ENCODE data around the gene PPARGC1A.

Gene PPARGC1A

DNA sequence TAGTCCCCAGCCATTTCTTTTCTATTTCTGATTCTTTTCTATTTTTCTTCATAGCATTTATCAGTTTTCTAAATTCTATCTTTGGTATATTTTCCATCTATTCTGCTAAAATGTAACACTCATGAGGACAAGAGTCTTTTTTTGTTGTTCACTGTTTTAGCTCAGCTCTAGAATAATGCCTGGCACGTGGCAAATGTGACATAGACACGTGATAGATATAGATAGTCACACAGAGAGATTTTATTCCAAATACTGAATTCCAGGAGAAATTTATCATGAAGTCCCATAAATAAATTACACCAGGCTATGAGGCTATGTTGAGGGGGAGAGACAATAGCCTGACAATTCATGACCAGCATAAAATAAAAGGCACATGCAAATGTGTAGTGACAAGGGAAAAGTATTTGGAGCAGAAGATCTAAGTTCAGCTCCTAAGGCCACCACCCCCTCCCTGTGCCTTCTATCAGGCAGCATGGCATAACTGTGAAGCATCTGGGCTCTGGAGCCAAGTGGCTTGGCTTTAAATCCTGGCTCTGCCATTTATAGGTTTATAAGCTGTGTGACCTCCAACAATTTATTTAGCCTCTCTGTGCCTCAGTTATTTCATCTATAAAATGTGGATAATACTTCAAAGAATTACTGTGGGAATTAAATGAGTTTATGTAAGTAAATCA is 25.7 kb upstream of the PPARGC1A start:
- Histone ChIP-seq H3K27me3 (ENCODE audit: control insufficient read depth in 2 of 2, insufficient read depth in 2 of 2, low read length in 2 of 2) (no peaks in the 10 kb centered on the region), H3K27ac (ENCODE audit: low read depth in 2 of 2, low read length in 2 of 2) (no peak overlapping the region), H3K9ac (ENCODE audit: low read depth in 1 of 2, low read length in 2 of 2) (no peak overlapping the region), H3K36me3 (ENCODE audit: control insufficient read depth in 2 of 2, insufficient read depth in 2 of 2, low read length in 2 of 2) (no peaks in the 10 kb centered on the region), H3K9me3 (ENCODE audit: control insufficient read depth in 2 of 2, low read length in 2 of 2) (no peaks in the 10 kb centered on the region), H3K4me3 (ENCODE audit: low read length in 2 of 2) (no peak overlapping the region), H3K4me1 (ENCODE audit: control insufficient read depth in 2 of 2, insufficient read depth in 2 of 2, low read length in 2 of 2) (no peaks in the 10 kb centered on the region)

DNA sequence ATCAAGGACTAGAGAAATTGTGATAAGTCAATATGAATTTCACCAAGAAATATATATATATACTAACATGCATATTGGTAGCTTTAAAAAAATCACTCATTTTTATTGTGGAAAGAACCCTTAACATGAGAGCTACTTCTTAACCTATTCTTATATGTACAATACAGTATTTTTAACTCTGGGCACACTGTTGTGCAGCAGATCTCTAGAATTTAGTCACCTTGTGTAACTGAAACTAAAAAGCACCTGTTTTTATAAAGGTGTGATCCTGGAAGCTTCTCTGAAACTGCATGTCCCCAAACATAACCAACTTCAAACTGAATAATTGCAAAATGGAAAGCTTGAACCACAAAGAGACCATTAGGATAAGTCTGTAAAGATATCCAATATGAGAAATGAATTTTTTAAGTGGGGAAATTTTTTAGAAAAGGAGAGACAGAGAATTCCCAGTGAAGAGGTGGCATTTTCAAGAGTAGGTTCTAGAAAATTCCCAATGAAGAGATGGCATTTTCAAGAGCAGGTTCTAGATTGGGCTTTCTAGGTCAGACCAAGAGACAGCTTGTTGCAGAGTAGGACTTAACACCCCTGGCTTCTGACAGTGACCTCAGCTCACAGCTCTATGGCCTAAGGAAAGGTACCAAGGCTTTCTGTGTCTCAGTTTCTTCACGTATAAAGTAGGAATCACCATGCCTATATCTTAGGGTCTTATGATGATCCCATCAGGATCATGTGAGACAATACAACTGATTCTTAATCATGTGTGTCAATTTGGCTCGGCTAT is 22.0 kb upstream of the PPARGC1A start:
- Histone ChIP-seq H3K4me3 (ENCODE audit: low read length in 2 of 2) (no peak overlapping the region), H3K36me3 (ENCODE audit: control insufficient read depth in 2 of 2, insufficient read depth in 2 of 2, low read length in 2 of 2) (no peaks in the 10 kb centered on the region), H3K27me3 (ENCODE audit: control insufficient read depth in 2 of 2, insufficient read depth in 2 of 2, low read length in 2 of 2) (no peaks in the 10 kb centered on the region), H3K9me3 (ENCODE audit: control insufficient read depth in 2 of 2, low read length in 2 of 2) (no peaks in the 10 kb centered on the region), H3K9ac (ENCODE audit: low read depth in 1 of 2, low read length in 2 of 2) (no peak overlapping the region), H3K27ac (ENCODE audit: low read depth in 2 of 2, low read length in 2 of 2) (no peak overlapping the region), H3K4me1 (ENCODE audit: control insufficient read depth in 2 of 2, insufficient read depth in 2 of 2, low read length in 2 of 2) (no peaks in the 10 kb centered on the region)

DNA sequence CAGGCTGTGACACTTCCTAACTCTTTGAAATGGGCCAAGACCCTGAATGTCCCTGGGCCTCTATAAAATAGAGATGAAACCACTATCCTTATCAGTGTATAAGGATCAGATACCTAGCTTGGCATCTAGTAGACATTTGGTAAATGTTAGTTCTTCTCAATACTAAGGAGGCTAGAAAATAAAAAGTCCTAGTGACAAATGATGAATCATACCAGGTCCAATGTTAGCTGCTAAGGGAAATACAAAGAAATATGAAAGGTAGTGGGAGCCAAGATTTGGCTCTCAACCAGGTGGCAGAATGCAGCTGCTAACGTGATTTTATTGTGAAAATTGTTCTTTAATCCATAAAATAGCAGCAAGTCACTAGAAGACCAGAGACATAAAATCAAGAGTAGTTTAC is 19.8 kb upstream of the PPARGC1A start:
- Histone ChIP-seq H3K9ac (ENCODE audit: low read depth in 1 of 2, low read length in 2 of 2) (no peak overlapping the region), H3K4me3 (ENCODE audit: low read length in 2 of 2) (no peak overlapping the region), H3K27ac (ENCODE audit: low read depth in 2 of 2, low read length in 2 of 2) (no peak overlapping the region), H3K9me3 (ENCODE audit: control insufficient read depth in 2 of 2, low read length in 2 of 2) (no peaks in the 10 kb centered on the region), H3K36me3 (ENCODE audit: control insufficient read depth in 2 of 2, insufficient read depth in 2 of 2, low read length in 2 of 2) (no peaks in the 10 kb centered on the region), H3K4me1 (ENCODE audit: control insufficient read depth in 2 of 2, insufficient read depth in 2 of 2, low read length in 2 of 2) (no peaks in the 10 kb centered on the region), H3K27me3 (ENCODE audit: control insufficient read depth in 2 of 2, insufficient read depth in 2 of 2, low read length in 2 of 2) (no peaks in the 10 kb centered on the region)

DNA sequence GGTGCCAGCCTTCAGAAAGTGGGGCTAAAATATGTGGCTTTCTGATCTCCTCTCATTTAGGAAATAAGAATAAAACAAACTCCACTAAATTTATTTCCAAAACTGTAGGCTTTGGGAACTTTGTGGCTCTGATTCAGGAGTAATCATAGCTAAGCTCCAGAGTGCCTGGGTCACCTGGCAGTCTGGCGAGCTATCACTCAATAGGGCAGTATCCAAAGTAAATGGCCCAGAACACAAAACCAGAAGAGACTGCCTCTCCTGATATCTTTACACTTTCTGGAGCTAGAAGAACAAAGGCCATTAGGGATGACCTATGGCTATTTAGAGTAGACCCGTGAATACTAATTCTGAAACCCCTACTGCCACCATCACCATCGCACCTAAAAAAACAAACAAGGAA is 17.0 kb upstream of the PPARGC1A start:
- no peaks in the 10 kb centered on the region for H3K4me1 ChIP-seq (ENCODE audit: control insufficient read depth in 2 of 2, insufficient read depth in 2 of 2, low read length in 2 of 2)
- no peaks in the 10 kb centered on the region for H3K27me3 ChIP-seq (ENCODE audit: control insufficient read depth in 2 of 2, insufficient read depth in 2 of 2, low read length in 2 of 2)
- H3K36me3 ChIP-seq (ENCODE audit: control insufficient read depth in 2 of 2, insufficient read depth in 2 of 2, low read length in 2 of 2), result no peaks in the 10 kb centered on the region
- no peaks in the 10 kb centered on the region for H3K9me3 ChIP-seq (ENCODE audit: control insufficient read depth in 2 of 2, low read length in 2 of 2)
- no peak overlapping the region for H3K4me3 ChIP-seq (ENCODE audit: low read length in 2 of 2)
- no peak overlapping the region for H3K9ac ChIP-seq (ENCODE audit: low read depth in 1 of 2, low read length in 2 of 2)
- no peak overlapping the region for H3K27ac ChIP-seq (ENCODE audit: low read depth in 2 of 2, low read length in 2 of 2)

DNA sequence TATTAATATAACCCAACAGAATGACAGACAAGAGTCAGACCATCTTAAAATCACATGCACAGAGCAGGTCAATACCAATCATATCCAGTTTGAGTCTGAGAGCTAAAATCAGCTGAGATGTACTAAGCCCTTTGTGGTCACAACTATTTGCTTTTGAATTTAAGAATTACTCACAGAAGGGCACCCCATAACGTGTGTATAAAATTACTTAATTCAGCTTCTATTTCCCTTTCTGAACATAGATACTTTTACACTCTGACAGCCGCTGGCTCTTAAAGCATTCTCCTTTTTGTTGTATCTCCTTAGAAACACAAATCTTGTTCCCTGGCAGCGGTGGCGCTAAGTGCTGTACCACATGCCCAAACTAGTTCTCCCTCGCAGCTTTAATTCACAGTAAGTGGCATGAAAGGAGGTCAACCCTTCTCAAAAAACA is 14.8 kb upstream of the PPARGC1A start:
- Histone ChIP-seq H3K36me3 (ENCODE audit: control insufficient read depth in 2 of 2, insufficient read depth in 2 of 2, low read length in 2 of 2) (no peaks in the 10 kb centered on the region), H3K9ac (ENCODE audit: low read depth in 1 of 2, low read length in 2 of 2) (no peak overlapping the region)

DNA sequence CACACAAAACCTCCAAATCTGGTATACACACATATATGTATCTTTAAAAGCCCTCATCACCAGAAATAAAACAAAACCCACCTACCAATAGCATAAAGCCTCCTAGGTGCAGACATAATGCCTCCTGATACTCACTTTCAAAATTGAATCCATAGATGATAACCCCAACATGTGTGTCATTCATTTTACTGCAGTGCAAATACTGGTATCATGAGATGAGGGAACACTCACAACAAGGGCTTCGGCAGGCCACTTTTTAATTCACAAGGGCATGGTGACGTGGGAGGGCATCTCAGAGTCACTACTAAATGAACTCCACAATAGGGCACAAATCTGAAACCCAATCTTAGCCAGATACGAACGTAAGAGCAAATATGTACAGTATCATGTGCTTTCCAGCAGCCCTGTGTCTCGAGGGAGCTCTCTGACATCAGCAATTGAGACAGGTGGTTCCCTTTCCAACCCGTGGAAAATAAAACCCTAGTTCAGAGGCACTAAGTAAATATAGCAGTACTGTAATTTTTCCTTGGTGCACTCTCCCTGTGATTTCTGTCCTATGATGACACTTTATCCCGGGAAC is 14.1 kb upstream of the PPARGC1A start:
- Histone ChIP-seq H3K36me3 (ENCODE audit: control insufficient read depth in 2 of 2, insufficient read depth in 2 of 2, low read length in 2 of 2) (no peaks in the 10 kb centered on the region), H3K4me3 (ENCODE audit: low read length in 2 of 2) (no peak overlapping the region), H3K9me3 (ENCODE audit: control insufficient read depth in 2 of 2, low read length in 2 of 2) (no peaks in the 10 kb centered on the region), H3K27ac (ENCODE audit: low read depth in 2 of 2, low read length in 2 of 2) (peak overlapping the region in 1 of 2 donors; percentile 2), H3K27me3 (ENCODE audit: control insufficient read depth in 2 of 2, insufficient read depth in 2 of 2, low read length in 2 of 2) (no peaks in the 10 kb centered on the region), H3K9ac (ENCODE audit: low read depth in 1 of 2, low read length in 2 of 2) (no peak overlapping the region), H3K4me1 (ENCODE audit: control insufficient read depth in 2 of 2, insufficient read depth in 2 of 2, low read length in 2 of 2) (peaks cover 0 to 2% of the 10 kb centered on the region in 2 donors)

More for the DNA sequence above, 14.8 kb upstream of the PPARGC1A start:
- H3K27me3 ChIP-seq (ENCODE audit: control insufficient read depth in 2 of 2, insufficient read depth in 2 of 2, low read length in 2 of 2), result no peaks in the 10 kb centered on the region
- H3K4me3 ChIP-seq (ENCODE audit: low read length in 2 of 2), result no peak overlapping the region
- no peaks in the 10 kb centered on the region for H3K9me3 ChIP-seq (ENCODE audit: control insufficient read depth in 2 of 2, low read length in 2 of 2)
- H3K4me1 ChIP-seq (ENCODE audit: control insufficient read depth in 2 of 2, insufficient read depth in 2 of 2, low read length in 2 of 2), result no peaks in the 10 kb centered on the region
- no peak overlapping the region for H3K27ac ChIP-seq (ENCODE audit: low read depth in 2 of 2, low read length in 2 of 2)

DNA sequence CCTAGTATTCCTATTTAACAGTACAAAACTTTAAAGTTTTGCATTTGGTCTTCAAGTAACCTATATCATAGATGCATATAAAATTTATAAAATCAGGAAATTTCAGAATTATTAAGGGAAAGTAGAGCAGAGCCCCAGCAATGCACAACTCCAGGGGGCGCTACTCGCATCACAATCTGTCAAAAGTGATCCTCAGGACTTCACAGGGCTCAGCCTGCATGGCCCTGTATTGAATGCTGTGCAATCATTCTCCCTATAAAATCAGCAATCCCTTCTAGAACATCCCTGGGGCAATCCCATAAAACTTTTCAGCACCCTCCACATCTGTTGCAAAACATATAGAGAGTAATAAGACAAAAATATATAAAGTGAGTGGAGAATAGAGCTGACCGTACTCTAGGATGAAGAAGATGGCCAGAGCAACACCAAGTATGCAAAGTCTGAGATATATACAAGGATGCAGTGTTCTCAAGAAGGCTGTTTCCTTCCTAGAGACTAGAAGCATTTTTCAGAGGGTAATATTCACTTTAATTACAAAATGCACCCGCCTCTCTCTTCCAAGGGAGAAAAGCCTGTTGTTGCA is 12.5 kb upstream of the PPARGC1A start:
- Histone ChIP-seq H3K27me3 (ENCODE audit: control insufficient read depth in 2 of 2, insufficient read depth in 2 of 2, low read length in 2 of 2) (no peaks in the 10 kb centered on the region), H3K4me1 (ENCODE audit: control insufficient read depth in 2 of 2, insufficient read depth in 2 of 2, low read length in 2 of 2) (peaks cover 0 to 2% of the 10 kb centered on the region in 2 donors), H3K9ac (ENCODE audit: low read depth in 1 of 2, low read length in 2 of 2) (no peak overlapping the region), H3K9me3 (ENCODE audit: control insufficient read depth in 2 of 2, low read length in 2 of 2) (no peaks in the 10 kb centered on the region), H3K36me3 (ENCODE audit: control insufficient read depth in 2 of 2, insufficient read depth in 2 of 2, low read length in 2 of 2) (no peaks in the 10 kb centered on the region), H3K4me3 (ENCODE audit: low read length in 2 of 2) (no peak overlapping the region), H3K27ac (ENCODE audit: low read depth in 2 of 2, low read length in 2 of 2) (no peak overlapping the region)

DNA sequence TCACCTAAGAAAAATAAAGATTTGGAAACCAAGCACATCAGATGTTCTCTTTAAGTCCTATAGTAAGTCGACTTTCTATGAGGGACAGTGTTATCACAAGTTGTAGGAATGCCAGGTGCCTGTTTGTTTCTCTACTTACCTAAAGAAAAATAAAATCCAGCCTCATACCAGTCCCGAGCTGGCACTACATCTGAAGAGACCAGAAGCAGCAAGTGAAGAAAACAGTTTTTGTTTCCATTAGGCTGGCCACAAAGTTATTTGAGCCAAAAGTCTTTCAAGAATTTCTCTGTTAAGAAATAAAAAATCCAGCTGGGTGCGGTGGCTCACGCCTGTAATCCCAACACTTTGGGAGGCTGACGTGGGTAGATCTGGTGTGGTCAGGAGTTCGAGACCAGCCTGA is 10.8 kb upstream of the PPARGC1A start:
- H3K9me3 ChIP-seq (ENCODE audit: control insufficient read depth in 2 of 2, low read length in 2 of 2), result no peaks in the 10 kb centered on the region
- H3K9ac ChIP-seq (ENCODE audit: low read depth in 1 of 2, low read length in 2 of 2), result no peak overlapping the region
- H3K4me3 ChIP-seq (ENCODE audit: low read length in 2 of 2), result no peak overlapping the region
- H3K27me3 ChIP-seq (ENCODE audit: control insufficient read depth in 2 of 2, insufficient read depth in 2 of 2, low read length in 2 of 2), result no peaks in the 10 kb centered on the region
- no peaks in the 10 kb centered on the region for H3K36me3 ChIP-seq (ENCODE audit: control insufficient read depth in 2 of 2, insufficient read depth in 2 of 2, low read length in 2 of 2)
- peaks cover 0 to 2% of the 10 kb centered on the region in 2 donors for H3K4me1 ChIP-seq (ENCODE audit: control insufficient read depth in 2 of 2, insufficient read depth in 2 of 2, low read length in 2 of 2)
- H3K27ac ChIP-seq (ENCODE audit: low read depth in 2 of 2, low read length in 2 of 2), result no peak overlapping the region

DNA sequence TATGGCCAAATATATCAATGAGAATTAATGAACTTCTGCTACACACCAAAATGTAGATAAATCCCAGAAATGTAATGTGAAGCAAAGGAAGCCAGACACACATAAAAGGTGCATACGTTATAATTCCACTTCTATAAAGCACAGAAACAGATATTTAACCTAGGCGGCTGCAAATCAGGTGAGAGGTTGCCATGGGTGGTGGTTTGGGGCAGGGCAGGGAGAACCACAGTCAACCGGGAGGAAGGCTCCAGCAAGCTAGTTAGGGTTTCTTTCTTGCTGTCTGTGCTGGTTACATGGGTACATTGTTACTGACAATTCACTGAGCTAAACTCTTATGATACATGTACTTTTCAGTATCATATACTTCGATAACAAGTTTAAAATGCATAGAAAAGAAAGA is 9.7 kb upstream of the PPARGC1A start:
- Histone ChIP-seq H3K27me3 (ENCODE audit: control insufficient read depth in 2 of 2, insufficient read depth in 2 of 2, low read length in 2 of 2) (no peaks in the 10 kb centered on the region), H3K36me3 (ENCODE audit: control insufficient read depth in 2 of 2, insufficient read depth in 2 of 2, low read length in 2 of 2) (no peaks in the 10 kb centered on the region), H3K27ac (ENCODE audit: low read depth in 2 of 2, low read length in 2 of 2) (no peak overlapping the region), H3K9me3 (ENCODE audit: control insufficient read depth in 2 of 2, low read length in 2 of 2) (no peaks in the 10 kb centered on the region), H3K4me1 (ENCODE audit: control insufficient read depth in 2 of 2, insufficient read depth in 2 of 2, low read length in 2 of 2) (peaks cover 0 to 2% of the 10 kb centered on the region in 2 donors), H3K9ac (ENCODE audit: low read depth in 1 of 2, low read length in 2 of 2) (no peak overlapping the region), H3K4me3 (ENCODE audit: low read length in 2 of 2) (no peak overlapping the region)

DNA sequence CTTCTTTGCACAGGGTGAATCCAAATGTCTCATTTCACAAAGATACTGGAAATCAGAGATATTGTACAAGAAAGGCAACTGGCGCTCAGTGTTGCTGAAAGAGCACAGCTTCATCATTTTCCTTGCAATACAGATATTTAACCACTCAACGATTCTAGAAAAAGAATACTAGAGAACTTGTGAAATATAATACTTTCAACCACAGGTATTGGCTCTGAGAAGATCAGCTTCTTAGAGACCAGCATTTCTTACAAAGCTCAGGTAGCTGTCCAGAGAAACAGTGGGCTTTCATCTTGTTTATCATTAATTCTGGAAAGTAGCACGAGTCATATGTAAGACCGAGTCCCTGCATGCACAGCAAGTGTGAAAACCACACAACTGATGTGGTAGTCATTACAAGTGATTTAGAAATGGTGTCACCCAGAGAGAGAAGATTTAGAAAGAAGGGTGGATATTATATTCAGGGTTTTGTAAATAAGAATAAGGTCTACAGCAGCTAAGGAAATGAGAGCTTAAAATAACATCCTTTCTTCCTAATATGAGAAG is 7.8 kb upstream of the PPARGC1A start:
- H3K4me3 ChIP-seq (ENCODE audit: low read length in 2 of 2), result no peak overlapping the region
- no peaks in the 10 kb centered on the region for H3K27me3 ChIP-seq (ENCODE audit: control insufficient read depth in 2 of 2, insufficient read depth in 2 of 2, low read length in 2 of 2)
- H3K9ac ChIP-seq (ENCODE audit: low read depth in 1 of 2, low read length in 2 of 2), result no peak overlapping the region
- no peaks in the 10 kb centered on the region for H3K36me3 ChIP-seq (ENCODE audit: control insufficient read depth in 2 of 2, insufficient read depth in 2 of 2, low read length in 2 of 2)
- H3K27ac ChIP-seq (ENCODE audit: low read depth in 2 of 2, low read length in 2 of 2), result no peak overlapping the region
- peaks cover 0 to 2% of the 10 kb centered on the region in 2 donors for H3K4me1 ChIP-seq (ENCODE audit: control insufficient read depth in 2 of 2, insufficient read depth in 2 of 2, low read length in 2 of 2)
- H3K9me3 ChIP-seq (ENCODE audit: control insufficient read depth in 2 of 2, low read length in 2 of 2), result no peaks in the 10 kb centered on the region
